ENCODE results near the gene PRR16. TPM values are rescaled to one million over a fixed set of nuclear protein-coding genes. Genes with fewer than 3 reads are reported as not detected.

The PRR16 gene
- total and polyA plus RNA-seq, 2 experiments from 2014 or later, result 1.0 to 1.7 TPM

- H3K4me3 ChIP-seq, result no peak overlapping the region
- peaks cover 4% of the 10 kb centered on the region; the same call in 1 of the 2 replicates for H3K4me1 ChIP-seq (ENCODE audit: insufficient read depth)
- no peak overlapping the region for H3K27ac ChIP-seq (ENCODE audit: low read depth)
- H3K9me2 ChIP-seq (ENCODE audit: insufficient read depth), result no peaks in the 10 kb centered on the region
- Mint-ChIP-seq H3K4me1 (peaks cover 12% of the 10 kb centered on the region), H3K4me3 (no peak overlapping the region), H3K27ac (no peak overlapping the region), H3K9me3 (no peaks in the 10 kb centered on the region; the same call in 2 of the 3 replicates), H3K36me3 (ENCODE audit: low read depth) (no peaks in the 10 kb centered on the region), H3K27me3 (ENCODE audit: insufficient read depth, low read depth, poor library complexity) (no peaks in the 10 kb centered on the region)
- no peak overlapping the region for H3K4me2 ChIP-seq
- no peaks in the 10 kb centered on the region for H3F3A ChIP-seq (replicated peaks; ENCODE audit: low read depth)
- no peaks in the 10 kb centered on the region for H3K79me2 ChIP-seq (replicated peaks; ENCODE audit: insufficient read depth)
- H4K20me1 ChIP-seq (replicated peaks; ENCODE audit: insufficient read depth), result no peaks in the 10 kb centered on the region
- no peak overlapping the region for H2AFZ ChIP-seq
- ATAC-seq (no peak), DNase-seq (ENCODE audit: low spot score) (no peak)
- no peaks in the 10 kb centered on the region for H3K27me3 ChIP-seq (ENCODE audit: insufficient read depth)
- TF ChIP-seq JUNB (IDR thresholded peaks at IDR 0.05; ENCODE audit: unreplicated experiment) (no peak), CREB1 (CRISPR knock-in tag; IDR thresholded peaks at IDR 0.05; ENCODE audit: low read depth) (no peak), ZNF331 (CRISPR knock-in tag; IDR thresholded peaks at IDR 0.05; ENCODE audit: low read depth) (no peak), NANOG (IDR thresholded peaks at IDR 0.05; ENCODE audit: borderline replicate concordance) (no peak), REST (IDR thresholded peaks at IDR 0.05; ENCODE audit: unreplicated experiment) (no peak), ZNF114 (CRISPR knock-in tag; IDR thresholded peaks at IDR 0.05) (no peak), CTCF (conservative IDR thresholded peaks at IDR 0.05; ENCODE audit: low read depth in 2 of 2) (no peak), POLR2AphosphoS5 (IDR thresholded peaks at IDR 0.05; ENCODE audit: low read depth) (no peak), ZNF462 (CRISPR knock-in tag; IDR thresholded peaks at IDR 0.05) (no peak), EZH2phosphoT487 (IDR thresholded peaks at IDR 0.05; ENCODE audit: unreplicated experiment) (no peak), EZH2 (IDR thresholded peaks at IDR 0.05; ENCODE audit: low read depth, unreplicated experiment) (no peak), ETS1 (IDR thresholded peaks at IDR 0.05) (no peak), STAT1 (IDR thresholded peaks at IDR 0.05; ENCODE audit: unreplicated experiment) (no peak)
- no peaks in the 10 kb centered on the region for H3K36me3 ChIP-seq (ENCODE audit: insufficient read depth)
Observed at GRCh38 chr5:120614531-120615180, 150.6 kb downstream of the PRR16 start.

All from GM23338 (cell line).